H9 (cell line): ENCODE data around the gene NT5C2. TPM values are rescaled to one million over a fixed set of nuclear protein-coding genes. Genes with fewer than 3 reads are reported as not detected.

Experiments used
- DNase-seq: peaks from one replicate; pipeline ENCODE4 v3.0.0-alpha.2; 2017
- H2AFZ ChIP-seq: one replicate; pipeline ENCODE4 v1.6.1; 2013; ENCODE audit warnings: mild to moderate bottlenecking, low read length, control low read depth, moderate library complexity
- H2AK5ac ChIP-seq: 2 replicates; pipeline ENCODE4 v1.6.1; 2013; ENCODE audit warnings: low read length, control low read depth, mixed read lengths; ENCODE audit not compliant: insufficient read length
- H2BK120ac ChIP-seq: one replicate; pipeline ENCODE4 v1.6.1; 2013; ENCODE audit warnings: low read depth, mild to moderate bottlenecking, low read length, control low read depth, inconsistent platforms; ENCODE audit not compliant: poor library complexity, severe bottlenecking
- H2BK12ac ChIP-seq: 2 replicates; pipeline ENCODE4 v1.6.1; 2013; ENCODE audit warnings: low read length, control low read depth, mixed read lengths, low read depth; ENCODE audit not compliant: insufficient read length
- H2BK15ac ChIP-seq: 2 replicates; pipeline ENCODE4 v1.6.1; 2013; ENCODE audit warnings: low read depth, low read length, control low read depth
- H2BK20ac ChIP-seq: one replicate; pipeline ENCODE4 v1.6.1; 2013; ENCODE audit warnings: low read depth, mild to moderate bottlenecking, low read length, control low read depth, inconsistent platforms; ENCODE audit not compliant: poor library complexity, severe bottlenecking
- H2BK5ac ChIP-seq: 2 replicates; pipeline ENCODE4 v1.6.1; 2013; ENCODE audit warnings: low read length, control low read depth, mixed read lengths; ENCODE audit not compliant: insufficient read length
- H3K14ac ChIP-seq: 2 replicates; pipeline ENCODE4 v1.6.1; 2013; ENCODE audit warnings: low read length, control low read depth; ENCODE audit not compliant: insufficient read depth
- H3K18ac ChIP-seq: 2 replicates; pipeline ENCODE4 v1.6.1; 2013; ENCODE audit warnings: low read depth, mild to moderate bottlenecking, mixed read lengths, low read length, control low read depth; ENCODE audit not compliant: insufficient read length
- H3K23ac ChIP-seq: 2 replicates; pipeline ENCODE4 v1.6.1; 2013; ENCODE audit warnings: low read length, control low read depth, mixed read lengths, low read depth; ENCODE audit not compliant: insufficient read length
- H3K23me2 ChIP-seq: 2 replicates; pipeline ENCODE4 v1.6.1; 2013; ENCODE audit warnings: low read depth, mild to moderate bottlenecking, mixed read lengths, low read length, control low read depth; ENCODE audit not compliant: insufficient read length, poor library complexity, severe bottlenecking
- H3K27ac ChIP-seq: 2 replicates; pipeline ENCODE4 v1.5.1; 2013; ENCODE audit warnings: low read length, control low read depth, mixed read lengths, low read depth; ENCODE audit not compliant: insufficient read length
- H3K27me3 ChIP-seq: 2 replicates; pipeline ENCODE4 v1.6.1; 2013; ENCODE audit warnings: low read length, control low read depth, inconsistent platforms; ENCODE audit not compliant: insufficient read depth
- H3K4ac ChIP-seq: 2 replicates; pipeline ENCODE4 v1.6.1; 2013; ENCODE audit warnings: low read depth, mild to moderate bottlenecking, control low read depth, inconsistent platforms, low read length, moderate library complexity
- H3K4me1 ChIP-seq: 2 replicates; pipeline ENCODE4 v1.6.1; 2013; ENCODE audit warnings: low read length, control low read depth, inconsistent platforms; ENCODE audit not compliant: insufficient read depth
- H3K4me2 ChIP-seq: 2 replicates; pipeline ENCODE4 v1.6.1; 2013; ENCODE audit warnings: low read length, control low read depth, mixed read lengths; ENCODE audit not compliant: insufficient read length, insufficient read depth
- H3K56ac ChIP-seq: 2 replicates; pipeline ENCODE4 v1.6.1; 2013; ENCODE audit warnings: low read depth, mild to moderate bottlenecking, mixed read lengths, low read length, control low read depth; ENCODE audit not compliant: insufficient read length
- H3K79me1 ChIP-seq: 2 replicates; pipeline ENCODE4 v1.6.1; 2013; ENCODE audit warnings: low read depth, mild to moderate bottlenecking, moderate library complexity, low read length, control low read depth, inconsistent platforms; ENCODE audit not compliant: insufficient read depth, poor library complexity, severe bottlenecking
- H3K79me2 ChIP-seq: 2 replicates; pipeline ENCODE4 v1.6.1; 2013; ENCODE audit warnings: low read length, control low read depth, inconsistent platforms; ENCODE audit not compliant: insufficient read depth
- H3K9ac ChIP-seq: 2 replicates; pipeline ENCODE4 v1.6.1; 2013; ENCODE audit warnings: low read length, control low read depth, mixed read lengths; ENCODE audit not compliant: insufficient read length; ENCODE audit errors: extremely low read depth
- H3K9me3 ChIP-seq: one replicate; pipeline ENCODE4 v1.6.1; 2013; ENCODE audit warnings: low read depth, low read length, inconsistent platforms; ENCODE audit not compliant: control insufficient read depth
- H3T11ph ChIP-seq: one replicate; pipeline ENCODE4 v1.6.1; 2013; ENCODE audit warnings: mild to moderate bottlenecking, low read length, control low read depth, inconsistent platforms
- H4K20me1 ChIP-seq: one replicate; pipeline ENCODE4 v1.6.1; 2013; ENCODE audit not compliant: control insufficient read depth, insufficient read length, insufficient read depth
- H4K5ac ChIP-seq: 2 replicates; pipeline ENCODE4 v1.6.1; 2013; ENCODE audit warnings: low read depth, mild to moderate bottlenecking, mixed read lengths, low read length, control low read depth; ENCODE audit not compliant: insufficient read length
- H4K8ac ChIP-seq: replicated peaks from 2 replicates; pipeline ENCODE4 v1.6.1; 2013; ENCODE audit warnings: low read length, control low read depth, mixed read lengths, low read depth; ENCODE audit not compliant: insufficient read length
- H4K91ac ChIP-seq: 2 replicates; pipeline ENCODE4 v1.6.1; 2013; ENCODE audit warnings: low read depth, mild to moderate bottlenecking, moderate library complexity, mixed read lengths, low read length, control low read depth; ENCODE audit not compliant: insufficient read length
- H3K27ac Mint-ChIP-seq, 3 experiments: 2 replicates in 2 of 3; 3 replicates in 1 of 3; pipeline ENCODE4 v1.8.0; 2020 to 2021; ENCODE audit warnings: mixed read lengths in 3 of 3, mild to moderate bottlenecking in 1 of 3, moderate library complexity in 1 of 3
- H3K27me3 Mint-ChIP-seq: 2 replicates; pipeline ENCODE4 v1.8.0; 2021; ENCODE audit warnings: low read depth, mild to moderate bottlenecking, moderate library complexity, mixed read lengths
- H3K36me3 Mint-ChIP-seq, 3 experiments: 2 replicates in 2 of 3; 3 replicates in 1 of 3; pipeline ENCODE4 v1.8.0; 2020 to 2021; ENCODE audit warnings: low read depth in 3 of 3, mixed read lengths in 3 of 3; ENCODE audit not compliant: insufficient read depth in 1 of 3
- H3K4me1 Mint-ChIP-seq, 2 experiments: 2 replicates each; pipeline ENCODE4 v1.8.0; 2020; ENCODE audit warnings: mixed read lengths in 2 of 2
- H3K4me3 Mint-ChIP-seq, 2 experiments: 2 replicates in 1 of 2; 3 replicates in 1 of 2; pipeline ENCODE4 v1.8.0; 2020 to 2021; ENCODE audit warnings: mild to moderate bottlenecking in 2 of 2, mixed read lengths in 2 of 2, moderate library complexity in 1 of 2
- H3K9me3 Mint-ChIP-seq, 2 experiments: 2 replicates in 1 of 2; 3 replicates in 1 of 2; pipeline ENCODE4 v1.8.0; 2020; ENCODE audit warnings: mild to moderate bottlenecking in 2 of 2, mixed read lengths in 2 of 2, moderate library complexity in 1 of 2
- WGBS: extraction: QIAGEN DNeasy Blood & Tissue Kit; methylation state at CpG from one replicate; pipeline ENCODE4 v1.1.7; 2013; ENCODE audit warnings: missing lambda C conversion rate, low lambda C conversion rate, mixed read lengths; ENCODE audit not compliant: insufficient read length; ENCODE audit errors: extremely low coverage; 5-methylcytosine and 5-hydroxymethylcytosine counted together
- total RNA-seq: library from RNA; stranded (reverse); gene quantifications from 2 replicates; pipeline ENCODE4 v1.2.1, GENCODE V29; 2021
- TF ChIP-seq, protein P1 (sequence below): fragments of 200-600 bp; sonication (generic); conservative IDR thresholded peaks from 3 replicates; pipeline ENCODE4 v1.8.0; 2021; ENCODE audit warnings: antibody characterized with exemption, mild to moderate bottlenecking

Gene NT5C2
- total RNA-seq, 1 experiment from 2014 or later, result 69.6 TPM

DNA sequence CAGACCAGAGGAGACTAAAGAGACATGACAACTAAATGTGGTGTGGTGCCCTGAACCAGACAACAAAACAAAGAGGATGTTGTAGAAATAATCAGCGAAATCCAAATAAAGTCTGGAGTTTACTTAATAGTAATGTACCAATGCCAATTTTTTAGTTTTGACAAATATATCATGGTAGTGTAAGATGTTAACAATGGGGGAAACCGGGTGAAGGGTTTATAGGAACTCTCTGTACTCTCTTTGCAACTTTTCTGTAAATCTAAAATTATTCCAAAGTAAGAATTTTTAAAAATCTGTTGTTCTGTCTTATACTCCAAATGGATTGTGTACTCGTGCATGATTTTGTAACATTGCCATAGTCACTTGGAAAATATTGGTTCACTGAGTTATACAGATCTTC, 145.7 kb downstream of the NT5C2 start:
- Mint-ChIP-seq H3K4me1 (peaks cover 24 to 26% of the 10 kb centered on the region in 2 experiments), H3K27me3 (no peaks in the 10 kb centered on the region), H3K27ac (no peak overlapping the region), H3K9me3 (no peaks in the 10 kb centered on the region), H3K4me3 (no peak overlapping the region), H3K36me3 (no peaks in the 10 kb centered on the region)
- Histone ChIP-seq H4K5ac (no peak overlapping the region), H2BK120ac (no peak overlapping the region), H3K18ac (no peak overlapping the region), H2BK12ac (no peak overlapping the region), H2AK5ac (no peak overlapping the region), H3K9me3 (no peaks in the 10 kb centered on the region), H3K56ac (no peak overlapping the region), H3K9ac (no peak overlapping the region), H3K4me2 (no peak overlapping the region), H3K4ac (no peak overlapping the region), H3K14ac (no peak overlapping the region), H3K79me1 (no peaks in the 10 kb centered on the region), H3K23ac (no peak overlapping the region), H2BK5ac (no peak overlapping the region), H3K27me3 (no peaks in the 10 kb centered on the region), H2BK20ac (no peak overlapping the region), H3K79me2 (no peaks in the 10 kb centered on the region), H3K27ac (no peak overlapping the region), H2BK15ac (no peak overlapping the region), H4K20me1 (no peaks in the 10 kb centered on the region), H3K4me1 (peaks cover 8% of the 10 kb centered on the region), H2AFZ (no peak overlapping the region), H3T11ph (no peak overlapping the region), H3K23me2 (no peaks in the 10 kb centered on the region), H4K91ac (no peak overlapping the region), H4K8ac (no peak overlapping the region)
- no CpG with 5 or more reads among the region's 3 CpGs for WGBS
- TF ChIP-seq, protein P1, sequence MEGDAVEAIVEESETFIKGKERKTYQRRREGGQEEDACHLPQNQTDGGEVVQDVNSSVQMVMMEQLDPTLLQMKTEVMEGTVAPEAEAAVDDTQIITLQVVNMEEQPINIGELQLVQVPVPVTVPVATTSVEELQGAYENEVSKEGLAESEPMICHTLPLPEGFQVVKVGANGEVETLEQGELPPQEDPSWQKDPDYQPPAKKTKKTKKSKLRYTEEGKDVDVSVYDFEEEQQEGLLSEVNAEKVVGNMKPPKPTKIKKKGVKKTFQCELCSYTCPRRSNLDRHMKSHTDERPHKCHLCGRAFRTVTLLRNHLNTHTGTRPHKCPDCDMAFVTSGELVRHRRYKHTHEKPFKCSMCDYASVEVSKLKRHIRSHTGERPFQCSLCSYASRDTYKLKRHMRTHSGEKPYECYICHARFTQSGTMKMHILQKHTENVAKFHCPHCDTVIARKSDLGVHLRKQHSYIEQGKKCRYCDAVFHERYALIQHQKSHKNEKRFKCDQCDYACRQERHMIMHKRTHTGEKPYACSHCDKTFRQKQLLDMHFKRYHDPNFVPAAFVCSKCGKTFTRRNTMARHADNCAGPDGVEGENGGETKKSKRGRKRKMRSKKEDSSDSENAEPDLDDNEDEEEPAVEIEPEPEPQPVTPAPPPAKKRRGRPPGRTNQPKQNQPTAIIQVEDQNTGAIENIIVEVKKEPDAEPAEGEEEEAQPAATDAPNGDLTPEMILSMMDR, result no peak
- DNase-seq, result no peak
